C1 segment of cervical spinal cord (tissue), 14 donors: Measurements from ENCODE around the gene MYH9.

Experiments
- DNase-seq, 14 donors: peaks; one replicate each; lab custom pipeline; 2025; lab: John Stamatoyannopoulos, UW

MYH9 gene

DNA sequence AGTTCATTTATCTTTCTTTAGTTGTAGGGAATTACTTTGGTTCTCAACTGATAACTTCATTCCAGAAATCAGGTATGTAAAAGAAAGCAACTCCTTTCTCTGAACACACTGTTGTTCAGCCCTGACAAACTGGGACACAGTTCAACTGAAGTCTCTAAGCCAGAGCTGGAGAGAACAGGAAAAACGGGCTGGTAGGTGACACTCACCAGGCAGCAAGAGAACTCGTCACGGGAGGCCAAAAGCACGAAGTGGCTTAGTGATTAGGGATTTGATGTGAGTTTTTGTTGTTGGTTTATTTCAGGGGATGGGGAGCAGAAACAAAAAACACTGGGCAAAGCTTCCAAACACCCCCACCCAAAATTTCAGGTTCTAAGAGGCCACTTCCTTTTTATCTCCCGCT is 54.1 kb downstream of the MYH9 start:
- peak in 1 of 14 donors; percentile 25 for DNase-seq

DNA sequence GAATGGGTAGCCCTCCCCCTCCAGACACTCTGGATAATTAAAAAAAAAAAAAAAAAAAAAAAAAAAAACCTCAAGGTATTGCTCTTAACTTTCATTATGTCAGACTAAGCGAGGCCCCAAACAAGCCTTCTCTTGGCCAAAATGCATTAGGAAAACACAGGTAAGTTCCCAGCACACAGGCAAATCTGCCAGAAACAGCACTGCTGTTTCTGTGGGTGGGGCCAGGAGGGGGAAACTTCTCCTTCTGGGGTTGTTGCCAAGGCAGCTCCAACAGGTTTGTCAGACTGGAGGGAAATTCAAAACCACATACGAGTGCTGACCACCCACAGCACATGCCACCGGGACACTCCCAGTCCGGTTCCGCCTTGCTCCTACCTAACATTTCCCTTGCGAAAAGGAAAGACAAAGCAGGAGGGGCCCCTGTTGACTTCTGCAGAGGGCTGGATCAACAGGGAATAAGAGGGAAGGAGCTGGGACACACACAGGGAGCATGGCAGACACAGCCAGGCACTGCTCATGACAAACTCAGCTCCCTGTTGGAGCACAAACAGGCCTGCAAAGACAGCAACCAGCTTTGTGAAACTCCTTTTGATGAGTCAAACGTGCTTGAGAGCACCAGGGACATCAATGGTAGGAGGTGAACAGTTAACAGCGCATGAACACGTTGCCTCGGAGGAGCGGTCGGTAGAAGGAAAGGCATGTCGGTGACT is 55.0 kb downstream of the MYH9 start:
- DNase-seq, result peak in 4 of 14 donors; percentile 18 to 31 (median 18)

DNA sequence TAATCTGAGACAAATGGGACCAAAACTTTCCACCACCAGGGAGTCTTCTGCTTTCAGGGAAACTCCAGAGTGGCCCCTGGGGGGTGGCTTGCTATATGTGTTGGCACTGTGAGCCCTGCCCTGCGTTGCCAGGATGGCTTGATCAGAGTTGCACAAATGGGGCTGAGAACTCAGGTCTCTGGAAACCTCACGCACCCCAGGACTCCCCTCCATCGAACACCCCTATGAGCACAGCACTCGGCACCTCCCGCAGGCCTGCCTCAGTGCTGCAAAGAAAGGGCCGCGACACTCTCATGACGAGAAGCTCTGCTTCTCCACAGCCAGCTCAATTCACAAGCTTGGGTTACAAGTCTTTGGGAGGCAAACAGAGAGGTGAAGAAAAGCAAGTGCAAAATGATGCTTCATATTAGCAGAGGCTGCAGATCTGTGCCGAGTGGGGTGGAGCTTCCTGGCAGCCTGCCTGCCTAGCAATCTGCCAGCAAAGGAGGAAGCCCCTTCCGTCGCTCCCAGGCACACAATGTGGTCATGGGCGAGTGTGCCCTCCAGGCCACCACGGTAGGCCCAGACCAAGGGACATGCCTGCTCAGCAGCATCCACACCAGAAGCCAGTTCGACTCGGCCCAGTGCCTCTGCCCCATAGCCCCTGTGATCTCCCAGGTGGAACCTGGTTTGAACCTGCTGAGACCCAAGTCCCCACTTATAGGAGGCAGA is 55.7 kb downstream of the MYH9 start:
- peak in 10 of 14 donors; percentile 18 to 58 (median 40) for DNase-seq

DNA sequence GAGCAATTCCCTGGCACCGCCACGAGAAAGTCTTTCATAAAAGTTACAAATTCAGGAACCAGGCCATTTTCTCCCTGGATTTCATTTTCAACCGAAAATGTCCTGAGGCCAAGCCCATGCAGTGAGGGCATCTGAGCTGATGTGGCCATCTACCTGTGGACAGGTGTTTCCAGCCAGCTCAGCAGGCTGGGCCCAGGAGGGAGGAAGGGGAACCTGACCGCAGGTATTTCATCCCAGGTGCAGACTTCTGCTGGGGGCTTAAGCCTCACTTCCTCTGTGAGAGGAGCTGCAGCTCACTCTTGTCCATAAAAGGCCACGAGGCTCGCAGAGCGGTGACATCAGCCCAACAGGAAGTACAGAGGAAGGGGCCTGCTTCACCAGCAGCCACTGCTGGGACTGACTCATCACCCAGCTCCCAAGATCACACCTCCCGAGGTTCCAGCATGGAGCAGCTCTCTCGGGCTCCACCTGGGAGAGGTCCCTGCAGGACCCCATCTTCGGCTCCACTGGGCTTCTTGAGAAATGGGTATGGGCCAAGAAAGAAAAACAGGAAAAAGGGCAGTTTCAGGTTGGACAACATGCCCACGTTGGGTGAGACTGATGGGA is 56.4 kb downstream of the MYH9 start:
- peak in 11 of 14 donors; percentile 8 to 81 (median 39) for DNase-seq

DNA sequence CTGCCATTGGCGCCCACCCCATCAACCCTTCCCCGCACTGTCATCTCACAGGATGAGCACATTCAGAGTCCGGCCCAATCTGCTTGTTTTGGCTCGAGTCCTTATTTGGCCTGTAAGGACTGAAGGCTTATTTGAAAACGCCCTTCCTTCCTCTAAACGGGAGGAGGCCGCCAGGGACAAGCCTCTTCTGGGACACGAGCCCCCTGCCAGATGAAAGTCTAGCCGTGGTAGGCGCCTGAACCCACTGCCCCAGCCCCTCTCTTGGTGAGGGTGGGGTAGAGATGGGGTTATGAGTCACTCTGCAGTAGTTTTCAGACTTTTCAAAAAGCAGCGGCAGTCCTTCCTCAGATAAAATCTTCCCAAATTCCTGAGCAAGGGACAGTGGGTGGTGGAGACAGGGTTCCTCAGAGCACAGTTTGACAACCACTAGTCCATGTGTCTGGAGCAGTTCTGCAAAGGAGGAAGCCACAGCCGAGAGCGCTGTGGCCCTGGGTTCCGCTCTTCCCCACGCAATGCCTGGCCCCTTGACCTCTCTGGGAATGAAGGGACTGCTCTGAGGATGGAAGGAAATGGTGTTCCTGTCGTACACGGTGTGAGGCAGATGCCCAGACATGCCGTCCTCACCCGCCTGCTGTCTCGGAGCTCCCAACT is 57.0 kb downstream of the MYH9 start:
- DNase-seq, result peak in 3 of 14 donors; percentile 21 to 58 (median 39)

DNA sequence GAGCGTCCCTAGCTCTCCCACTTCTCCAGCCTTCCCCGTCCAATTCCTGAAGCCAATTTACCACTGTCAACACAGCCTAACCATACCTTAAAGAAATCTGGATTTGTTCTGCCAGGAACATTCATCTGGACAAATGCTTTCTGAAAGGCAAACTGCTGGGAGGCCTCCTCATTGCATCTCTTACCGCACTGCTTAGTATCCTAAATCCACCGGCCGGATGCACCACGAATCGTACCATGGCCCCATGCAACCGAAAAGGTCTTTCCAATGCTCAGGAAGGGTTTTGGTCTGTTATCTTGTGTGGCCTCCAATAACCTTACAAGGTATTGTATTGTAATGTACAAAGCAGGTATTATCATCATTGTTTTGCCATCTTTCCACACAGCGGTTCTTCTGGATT is 57.6 kb downstream of the MYH9 start:
- DNase-seq, result no peak

DNA sequence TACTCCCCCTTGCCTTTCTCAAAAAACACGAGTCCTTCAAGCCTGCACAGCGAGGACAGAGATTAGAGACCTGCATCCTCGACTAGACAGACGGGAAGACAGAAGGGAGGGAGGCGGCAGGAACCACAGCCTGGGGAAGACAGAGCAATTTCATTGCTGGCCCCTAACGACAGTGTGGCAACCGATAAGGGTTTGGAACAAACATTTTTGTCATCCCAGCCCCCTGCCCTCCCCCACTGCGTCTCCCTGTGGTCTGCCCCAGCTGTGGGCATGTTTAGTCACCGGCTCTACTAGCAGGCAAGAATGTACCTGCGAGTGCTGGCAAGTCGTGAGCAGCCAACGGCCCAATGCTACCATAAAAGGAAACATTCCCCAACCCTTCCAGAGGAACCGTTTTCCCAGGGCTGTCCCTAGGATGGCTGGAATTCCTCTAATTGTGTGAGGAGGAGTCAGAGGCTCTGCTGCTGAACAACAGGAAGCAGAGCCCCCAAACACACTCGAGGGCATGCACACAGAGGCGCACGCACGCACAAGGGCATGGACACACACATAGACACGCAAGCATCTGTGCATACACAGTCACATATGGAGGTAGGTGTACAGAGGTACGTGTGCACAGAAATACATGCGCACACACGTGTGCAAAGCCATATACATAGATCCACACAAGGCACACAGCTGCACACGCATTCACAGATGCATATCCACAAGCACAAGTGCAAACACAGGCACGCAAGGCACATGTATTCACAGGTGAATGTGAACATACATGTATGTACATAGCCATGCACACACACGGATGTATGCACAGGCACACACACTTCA is 58.3 kb downstream of the MYH9 start:
- peak in 1 of 14 donors; percentile 57 for DNase-seq

DNA sequence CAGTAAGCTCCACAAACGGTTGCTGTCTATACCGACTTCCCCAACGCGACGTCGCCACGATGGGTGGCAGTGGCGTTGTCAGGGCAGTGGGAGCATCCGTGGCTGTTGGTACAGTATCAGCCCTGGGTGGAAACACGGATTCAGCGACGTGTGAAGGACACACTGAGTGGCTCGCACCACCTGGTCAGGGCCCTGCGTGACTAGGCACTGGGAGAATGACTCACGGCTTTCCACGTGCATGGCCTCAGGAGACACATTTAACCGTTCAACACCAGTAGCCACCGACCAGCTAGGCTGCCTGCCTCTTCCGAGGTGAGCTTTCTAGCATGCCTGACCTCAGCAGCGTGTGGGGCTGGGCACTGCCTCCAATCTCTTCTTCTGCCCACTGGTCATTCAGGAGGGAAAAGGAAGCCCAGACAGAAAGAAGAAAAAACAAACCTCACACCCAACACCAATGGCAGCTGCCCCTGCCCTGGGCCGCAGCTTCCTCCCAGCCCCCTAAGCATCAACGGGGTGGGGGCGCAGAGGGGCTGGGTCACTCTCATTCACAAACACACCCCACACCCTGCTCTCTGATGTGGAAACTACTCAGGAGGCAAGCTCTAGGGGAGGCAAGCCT is 59.0 kb downstream of the MYH9 start:
- peak in 2 of 14 donors; percentile 19 to 34 for DNase-seq

DNA sequence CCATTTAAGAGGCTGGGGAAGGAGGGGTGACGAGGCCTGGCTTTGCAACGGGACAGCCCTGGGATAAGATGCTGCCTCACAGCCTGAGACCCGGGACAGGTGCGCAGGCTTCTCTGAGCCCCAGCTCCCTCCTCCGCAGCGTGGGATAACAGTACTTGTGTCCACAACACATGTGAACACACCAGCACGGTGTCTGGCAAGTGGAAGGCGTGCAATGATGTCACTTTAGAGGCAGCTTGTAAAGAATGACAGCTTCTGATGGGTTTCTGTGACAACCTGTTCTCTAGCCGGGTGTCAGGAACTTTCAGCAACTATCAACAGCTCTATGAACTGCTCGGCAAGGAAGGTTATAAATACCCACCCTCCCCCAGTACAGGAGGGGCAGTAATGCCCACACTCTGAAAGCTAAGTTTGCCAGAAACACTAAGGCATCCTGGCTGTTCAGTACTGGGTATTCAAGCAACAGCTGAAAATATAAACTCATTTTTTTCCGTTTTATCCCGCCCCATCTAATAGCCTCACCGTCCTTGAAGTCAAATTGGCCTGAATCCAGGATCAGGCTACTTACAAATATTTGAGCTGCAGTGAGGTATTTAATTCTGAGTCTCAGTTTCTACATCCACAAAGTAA is 59.7 kb downstream of the MYH9 start:
- DNase-seq, result peak in 1 of 14 donors; percentile 19

DNA sequence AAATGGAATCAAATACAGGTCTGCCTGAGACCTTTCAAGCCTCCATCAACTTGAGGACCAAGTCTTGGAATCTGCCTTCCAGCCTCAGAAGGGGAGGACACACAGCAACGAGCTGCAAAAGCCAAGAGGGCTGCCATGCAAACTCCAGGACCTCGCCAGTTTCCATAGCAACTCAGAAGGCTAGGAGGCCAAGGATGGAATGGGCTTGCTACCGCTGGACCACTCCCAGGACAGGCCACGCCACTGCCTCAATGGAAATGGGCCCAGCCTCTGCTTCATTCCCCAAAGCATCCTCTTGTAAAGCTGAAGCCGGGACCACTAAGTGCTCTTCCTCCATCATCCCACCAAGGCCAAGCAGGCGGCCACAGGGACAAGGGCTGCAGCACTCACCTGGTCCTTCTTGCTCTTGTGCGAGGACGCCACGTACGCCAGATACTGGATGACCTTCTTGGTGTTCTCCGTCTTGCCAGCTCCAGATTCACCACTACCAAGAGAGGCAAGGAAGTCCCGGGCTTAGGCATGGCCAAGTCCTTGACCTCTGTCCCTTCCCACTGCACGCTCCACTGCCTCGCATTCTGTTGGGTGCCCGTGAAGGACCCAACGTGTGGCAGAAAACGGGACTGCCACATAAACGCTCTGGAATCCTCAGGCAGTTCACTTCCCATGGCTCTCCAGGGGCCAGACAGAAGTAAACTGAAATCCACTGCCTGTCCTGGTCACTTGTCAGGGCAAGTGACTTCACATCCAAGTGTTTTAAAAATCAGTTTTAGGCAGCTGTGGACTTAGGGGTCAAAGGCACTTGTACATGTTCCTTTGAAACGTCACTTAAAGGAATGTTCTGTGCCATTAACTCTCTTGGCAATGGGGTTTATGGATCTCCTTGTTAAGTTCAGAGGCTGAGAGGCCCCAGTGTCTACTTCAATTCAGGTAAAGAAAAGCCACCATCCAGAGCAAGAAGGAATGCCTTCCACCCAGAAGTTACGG is 61.3 kb downstream of the MYH9 start:
- no peak for DNase-seq

DNA sequence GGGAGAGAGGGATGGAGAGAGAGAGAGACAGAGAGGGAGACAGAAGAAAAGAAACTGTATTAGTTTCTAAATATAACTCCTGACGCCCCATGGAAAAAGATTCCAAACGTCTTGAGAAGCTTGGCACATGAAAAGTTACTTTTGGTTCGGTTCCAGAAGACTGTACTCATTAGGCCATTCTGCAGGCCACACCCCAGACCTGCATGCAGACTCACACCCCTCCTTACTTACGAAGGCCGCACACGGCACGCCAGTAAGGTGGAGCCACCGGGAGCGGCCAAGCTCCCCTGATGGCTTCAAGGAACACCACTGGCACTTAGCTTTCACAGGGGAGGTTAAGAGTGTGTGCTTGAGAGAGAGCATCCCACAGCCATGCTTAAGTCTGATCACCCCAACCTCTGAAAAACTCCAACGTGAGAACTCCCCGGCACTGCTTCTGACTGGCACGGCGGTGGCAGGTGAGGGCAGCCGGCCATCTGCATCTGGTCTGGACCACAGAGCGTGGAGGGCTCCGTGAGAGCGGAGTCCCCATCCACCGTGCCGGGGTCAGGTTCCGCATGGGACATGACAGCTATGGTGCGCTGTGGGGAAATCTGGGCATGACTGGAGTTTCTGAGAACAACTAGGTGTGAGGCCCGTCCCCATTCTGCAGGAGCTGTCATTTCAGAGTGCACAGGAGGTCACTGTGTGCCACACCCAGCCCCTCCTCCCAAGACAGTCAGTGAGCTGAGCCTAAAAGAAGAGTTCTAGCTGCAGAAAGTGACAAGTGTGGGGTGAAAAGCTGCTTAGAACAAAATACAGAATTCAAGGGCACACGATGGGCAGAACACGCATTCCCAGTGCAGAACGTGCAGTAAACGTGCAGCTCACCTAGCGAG is 62.4 kb downstream of the MYH9 start:
- DNase-seq, result no peak

DNA sequence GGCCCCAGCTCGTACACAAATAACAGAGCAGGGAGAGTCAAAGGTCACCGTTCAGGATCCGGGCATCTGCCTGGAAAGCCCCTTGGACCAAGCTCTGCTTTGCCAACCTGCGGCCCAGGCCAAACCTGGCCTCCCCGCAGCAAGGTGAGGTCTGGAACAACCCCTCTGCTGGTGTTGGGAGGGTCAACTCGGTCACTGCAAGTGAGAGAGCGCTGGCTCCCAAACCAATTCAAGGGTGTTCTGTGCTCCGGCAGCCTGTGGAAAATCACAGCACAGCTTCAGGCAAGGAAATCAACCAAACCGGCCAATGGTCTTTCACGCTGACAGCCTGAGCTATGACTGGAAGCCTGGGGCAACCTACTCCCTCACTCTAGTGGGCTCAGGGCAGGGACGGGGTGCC is 63.4 kb downstream of the MYH9 start:
- DNase-seq, result peak in 2 of 14 donors; percentile 12 to 26

DNA sequence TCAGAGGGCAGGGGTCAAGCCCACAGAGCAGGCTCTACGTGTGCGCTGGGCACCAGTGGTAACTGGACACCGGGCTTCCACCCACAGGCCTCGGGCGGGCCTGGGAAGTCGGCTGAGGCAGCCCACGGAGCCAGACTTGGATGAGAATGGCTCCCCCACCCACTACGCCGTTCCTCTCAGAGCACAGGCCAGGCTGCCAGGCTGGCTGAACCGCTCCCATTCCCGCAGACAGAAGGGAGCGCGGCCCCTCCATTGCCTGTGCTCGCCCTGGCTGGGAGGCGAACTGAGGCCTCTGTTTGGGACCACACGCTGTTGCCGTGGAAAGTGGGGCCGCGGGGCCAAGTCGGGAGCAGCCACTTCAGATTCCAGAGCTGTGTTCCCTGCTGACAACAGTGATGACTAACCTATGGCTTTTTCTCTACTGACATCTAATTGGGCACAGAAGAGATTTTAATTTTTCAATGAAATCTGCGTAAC is 63.9 kb downstream of the MYH9 start:
- peak in 2 of 14 donors; percentile 14 to 77 for DNase-seq

DNA sequence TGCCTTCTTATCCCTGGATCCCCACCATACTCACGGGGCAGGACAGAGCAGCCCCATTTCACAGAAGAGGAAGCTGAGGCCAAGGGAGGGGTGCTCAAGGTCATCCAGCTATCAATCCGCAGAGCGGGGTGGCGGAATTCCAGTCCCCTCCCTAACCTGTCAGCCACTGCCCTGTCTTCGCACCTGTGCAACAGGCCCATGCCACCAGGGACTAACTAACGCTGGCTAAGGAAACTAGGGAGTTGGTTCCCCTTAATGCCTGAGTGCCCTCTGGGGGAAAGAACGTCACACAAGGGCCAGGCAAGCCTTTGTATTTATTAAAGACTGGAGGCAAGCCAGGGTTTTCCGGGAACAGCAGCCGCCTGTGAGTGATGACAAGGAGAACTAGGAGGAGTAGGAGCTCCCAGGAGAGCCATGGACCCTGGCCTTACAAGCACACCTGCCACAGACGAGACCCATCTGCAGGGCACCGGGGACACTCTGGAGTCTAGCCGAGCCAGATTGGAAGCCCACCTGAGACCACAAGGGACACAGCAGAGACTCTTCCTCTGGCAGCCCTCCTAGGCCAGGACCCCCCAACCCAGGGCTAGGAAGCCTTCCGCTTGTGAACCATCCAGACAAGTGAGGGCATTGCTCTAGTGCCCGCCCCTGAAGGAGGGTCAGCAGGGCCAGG is 64.4 kb downstream of the MYH9 start:
- DNase-seq, result peak in 10 of 14 donors; percentile 9 to 77 (median 34)

DNA sequence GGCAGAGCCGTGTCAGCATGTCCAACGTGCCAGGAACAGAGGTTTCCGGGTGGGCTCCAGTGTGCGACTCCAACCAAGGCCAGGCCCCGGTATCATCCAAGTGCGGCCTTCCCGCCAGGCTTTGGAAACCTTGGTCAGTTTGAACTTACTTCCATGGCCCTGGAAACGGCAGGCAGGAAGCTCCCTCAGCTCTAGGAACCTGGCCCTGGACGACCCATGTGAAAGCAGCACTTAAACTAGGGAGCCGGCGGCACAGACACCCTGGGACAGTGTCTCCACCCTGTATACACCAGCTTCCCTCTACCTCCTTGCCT is 65.2 kb downstream of the MYH9 start:
- DNase-seq, result no peak

DNA sequence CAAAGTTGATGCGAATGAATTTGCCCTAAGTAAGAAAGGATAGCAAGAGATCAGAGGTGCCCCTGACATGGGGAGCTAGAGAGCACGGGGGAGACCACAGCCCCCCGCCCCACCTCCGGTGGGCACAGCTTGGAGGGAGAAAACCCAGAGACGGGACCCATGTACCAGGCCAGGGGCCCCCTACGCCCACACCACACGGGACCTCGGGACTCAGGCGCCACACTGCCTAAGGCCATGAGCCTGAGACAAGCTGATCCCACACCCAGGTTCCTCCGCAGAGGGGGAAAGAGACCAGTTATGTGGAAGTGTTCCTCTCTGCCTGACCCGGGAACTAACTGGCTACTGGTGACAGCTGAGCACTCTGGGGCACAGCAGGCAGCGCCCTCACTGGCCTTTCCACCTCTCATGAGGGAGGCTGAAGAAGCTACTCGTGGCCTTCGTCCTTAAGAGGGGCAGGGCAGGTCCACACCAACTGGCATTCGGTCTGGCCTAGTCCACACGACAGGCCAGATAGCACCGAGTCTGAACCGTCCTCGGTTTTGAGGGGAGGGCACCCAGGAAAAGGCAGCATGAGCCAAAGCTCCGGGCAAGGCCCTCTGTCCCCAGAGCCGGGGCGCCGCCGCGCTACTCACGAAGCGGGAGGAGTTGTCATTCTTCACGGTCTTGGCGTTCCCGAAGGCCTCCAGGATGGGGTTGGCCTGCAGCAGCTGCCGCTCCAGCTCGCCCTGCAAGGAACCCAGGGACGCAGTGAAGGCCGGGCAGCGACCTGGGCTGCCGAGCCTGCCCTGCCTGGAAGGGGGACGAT is 65.8 kb downstream of the MYH9 start:
- no peak for DNase-seq

DNA sequence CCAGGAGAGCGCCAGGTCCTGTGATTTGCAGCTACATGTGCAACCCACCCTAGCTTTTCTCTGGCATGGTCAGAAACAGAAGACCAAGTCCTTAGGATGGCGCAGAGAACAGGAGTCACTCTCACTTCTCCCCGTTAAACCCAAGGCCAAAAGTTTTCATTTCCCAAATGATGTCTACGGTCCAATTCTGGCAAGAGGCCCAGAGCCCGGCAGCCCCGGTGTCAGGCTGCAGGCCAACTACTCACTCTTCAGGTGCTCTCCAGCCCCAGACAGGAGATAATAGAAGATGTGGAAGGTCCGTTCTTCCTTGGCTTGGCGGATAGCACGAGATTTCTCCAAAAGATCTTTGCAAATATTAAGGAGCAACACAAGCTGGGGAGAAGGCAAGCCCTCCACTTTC is 67.2 kb downstream of the MYH9 start:
- DNase-seq, result no peak
